CD1c-positive myeloid dendritic cell (primary cell): ENCODE data around the gene HM13.
"Not testable (repeated sequence)": the region's sequence is repeated elsewhere in the genome, so short reads cannot be mapped to it uniquely, and the experiment has no call there.

Source experiments
- DNase-seq: peaks from one replicate; pipeline ENCODE4 v3.0.0-alpha.2; 2016; ENCODE audit errors: extremely low spot score

Gene HM13

GRCh38 chr20:31543966-31544598 is 29.8 kb downstream of the HM13 start:
- no peak for DNase-seq

- no peak for DNase-seq
Observed at GRCh38 chr20:31544600-31544999, 30.4 kb downstream of the HM13 start.

DNA sequence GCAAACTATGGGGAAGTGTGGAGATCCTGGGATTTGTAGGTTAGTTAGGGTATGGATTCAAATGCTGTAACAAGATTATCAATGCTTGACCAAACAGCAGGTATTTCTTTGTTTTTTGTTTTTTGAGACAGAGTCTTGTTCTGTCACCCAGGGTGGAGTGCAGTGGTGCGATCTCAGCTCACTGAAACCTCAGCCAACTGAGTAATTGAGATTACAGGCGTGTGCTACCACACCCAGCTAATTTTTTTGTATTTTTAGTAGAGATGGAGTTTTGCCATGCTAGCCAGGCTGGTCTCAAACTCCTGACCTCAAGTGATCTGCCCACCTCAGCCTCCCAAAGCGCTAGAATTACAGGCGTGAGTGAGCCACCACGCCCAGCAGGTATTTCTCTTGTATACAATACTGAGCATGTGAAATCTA is 31.4 kb downstream of the HM13 start:
- DNase-seq: not testable (repeated sequence)

DNA sequence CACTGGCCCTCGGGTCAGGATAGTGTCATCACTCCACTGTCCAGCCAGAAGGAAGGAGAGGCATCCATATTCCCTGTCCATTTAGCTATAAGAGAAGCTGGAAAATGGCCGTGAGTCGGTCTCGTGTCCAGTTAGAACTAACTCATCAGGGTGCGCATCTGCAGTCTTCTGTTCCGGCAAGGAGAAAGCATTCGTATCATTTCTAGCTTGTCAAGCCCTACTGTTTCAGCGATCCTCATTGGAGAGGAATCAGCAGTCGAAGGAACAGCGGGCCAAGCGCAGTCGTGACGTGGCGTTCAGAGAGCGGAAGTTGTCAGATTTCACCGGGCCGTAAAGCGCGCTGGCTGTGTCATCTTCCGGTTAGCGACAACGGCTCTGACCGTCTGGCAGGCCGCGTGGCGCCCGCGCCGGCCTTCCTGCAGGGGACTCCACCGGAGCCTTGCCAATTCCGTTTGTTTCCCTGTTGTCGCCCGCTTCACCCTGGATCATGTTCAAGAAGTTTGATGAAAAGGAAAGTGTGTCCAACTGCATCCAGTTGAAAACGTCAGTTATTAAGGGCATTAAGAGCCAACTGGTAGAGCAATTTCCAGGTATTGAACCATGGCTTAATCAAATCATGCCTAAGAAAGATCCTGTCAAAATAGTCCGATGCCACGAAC is 32.9 kb downstream of the HM13 start:
- peak; percentile 92 for DNase-seq

- DNase-seq: no peak
Observed at GRCh38 chr20:31547720-31548298, 33.6 kb downstream of the HM13 start.

GRCh38 chr20:31548820-31549512 is 34.7 kb downstream of the HM13 start:
- DNase-seq: no peak

DNA sequence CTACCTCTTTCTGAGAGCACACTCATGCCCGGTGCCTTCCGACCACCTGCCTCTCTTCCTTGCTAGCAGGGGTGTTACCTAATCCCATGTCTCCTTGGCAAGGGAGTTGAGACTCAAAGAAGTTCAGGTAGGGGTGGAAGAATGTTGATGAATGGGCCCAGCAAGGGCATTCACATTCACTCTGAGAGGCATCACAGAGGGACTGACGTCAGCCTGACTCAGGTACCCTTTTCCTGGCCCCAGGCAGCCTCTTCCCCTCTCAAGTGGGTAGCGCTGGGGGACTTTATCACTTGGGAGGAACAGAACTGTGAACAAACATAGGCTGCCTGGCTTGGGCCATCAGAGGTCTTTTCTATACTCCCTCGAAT is 35.3 kb downstream of the HM13 start:
- DNase-seq: no peak

GRCh38 chr20:31550099-31550498 is 35.9 kb downstream of the HM13 start:
- no peak for DNase-seq

GRCh38 chr20:31551163-31552081 is 37.2 kb downstream of the HM13 start:
- no peak for DNase-seq

DNA sequence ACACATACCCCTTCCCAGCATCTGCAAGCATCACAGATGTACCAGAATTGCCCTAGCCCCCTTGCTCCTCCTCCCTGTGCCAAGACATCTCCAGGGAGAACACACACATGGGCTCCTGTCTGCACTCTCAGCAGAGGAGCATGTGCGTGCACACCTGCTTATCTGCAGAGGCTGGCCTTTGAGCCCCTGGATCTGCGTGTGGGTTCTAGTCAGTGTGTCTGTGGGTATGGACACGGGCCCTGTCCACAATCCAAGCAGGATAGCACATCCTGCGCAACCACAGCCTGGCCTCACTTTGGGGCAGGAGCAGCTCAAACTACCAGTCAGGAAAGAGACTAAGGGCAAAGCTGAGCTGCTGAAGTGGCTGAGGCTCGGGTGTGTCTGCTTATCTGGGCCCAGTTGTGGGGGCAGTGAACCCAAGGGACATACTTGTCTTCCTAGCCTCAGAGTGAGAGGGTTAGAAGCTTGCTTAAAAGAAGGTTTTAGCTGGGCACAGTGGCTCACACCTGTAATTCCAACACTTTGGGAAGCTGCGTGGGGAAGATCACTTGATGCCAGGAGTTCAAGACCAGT is 41.0 kb downstream of the HM13 start:
- no peak for DNase-seq

DNA sequence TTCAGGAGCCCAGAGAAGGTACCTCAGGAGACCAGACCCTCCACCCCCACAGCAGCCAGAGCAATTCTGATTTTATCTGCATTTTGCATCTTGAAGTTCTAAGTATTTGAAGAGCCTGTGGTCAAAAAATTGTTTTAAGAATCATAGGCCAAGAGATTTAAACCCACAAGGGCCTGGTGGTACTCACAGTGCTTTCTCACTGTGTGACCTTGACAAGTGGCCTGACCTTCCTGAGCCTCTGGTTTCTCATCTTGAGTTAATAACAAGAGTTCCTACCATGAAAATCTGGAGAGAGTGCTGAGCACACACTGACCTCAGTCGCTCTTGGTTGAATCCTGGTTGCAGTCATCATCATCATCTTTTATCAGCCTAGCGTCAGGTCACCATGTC is 45.5 kb downstream of the HM13 start:
- no peak for DNase-seq

DNA sequence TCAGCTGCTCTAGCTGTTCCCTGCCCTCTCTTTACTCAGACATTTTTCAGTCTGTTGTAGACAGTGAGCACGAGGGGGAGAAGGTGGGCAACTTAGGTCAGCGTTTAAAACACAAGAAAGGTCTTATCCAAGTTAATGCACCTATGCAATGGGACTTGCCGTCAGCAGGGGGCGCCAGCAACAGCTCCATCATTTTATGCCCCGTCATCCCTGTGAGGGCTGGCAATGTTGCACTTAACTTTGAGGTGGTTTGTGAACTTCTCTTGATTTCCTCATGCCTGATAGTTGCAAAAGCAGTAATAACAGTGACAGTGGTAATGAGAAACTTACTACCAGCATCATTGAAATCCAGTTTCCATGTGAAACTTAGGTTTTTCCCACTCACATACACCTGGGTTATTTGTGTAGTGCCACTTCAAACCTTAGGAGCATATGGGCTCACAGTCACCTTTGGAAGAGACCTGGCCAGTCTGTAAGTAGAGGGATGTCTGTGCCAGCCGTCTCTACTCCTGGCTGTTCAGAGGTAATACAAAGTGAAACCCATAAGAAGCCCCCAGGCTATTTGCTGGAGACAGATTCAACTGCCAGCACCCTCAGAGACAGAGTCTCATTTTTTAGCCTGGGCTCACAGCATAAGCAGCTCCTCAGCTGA is 46.0 kb downstream of the HM13 start:
- peak; percentile 91 for DNase-seq

- DNase-seq: peak; percentile 78
Observed at GRCh38 chr20:31560746-31561598, 46.7 kb downstream of the HM13 start.

DNA sequence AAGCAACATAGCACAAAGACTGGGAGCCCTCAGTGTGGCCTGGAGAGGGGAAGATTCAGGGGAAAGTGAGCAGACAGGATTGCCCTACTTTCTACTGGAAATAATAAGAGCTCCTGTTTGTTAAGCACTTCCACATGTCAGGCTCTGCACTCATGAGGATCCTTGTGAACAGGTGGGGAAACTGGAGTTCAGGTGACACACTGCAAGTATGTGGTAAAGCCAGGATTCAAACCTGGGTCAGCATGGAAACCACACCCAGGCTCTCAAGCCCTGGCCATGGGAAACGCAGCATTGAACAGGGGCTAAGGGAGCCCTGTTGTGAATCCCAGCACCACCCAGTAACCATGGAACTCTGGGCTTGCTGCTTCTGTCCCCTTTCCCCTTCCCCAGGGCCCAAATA is 48.0 kb downstream of the HM13 start:
- no peak for DNase-seq

DNA sequence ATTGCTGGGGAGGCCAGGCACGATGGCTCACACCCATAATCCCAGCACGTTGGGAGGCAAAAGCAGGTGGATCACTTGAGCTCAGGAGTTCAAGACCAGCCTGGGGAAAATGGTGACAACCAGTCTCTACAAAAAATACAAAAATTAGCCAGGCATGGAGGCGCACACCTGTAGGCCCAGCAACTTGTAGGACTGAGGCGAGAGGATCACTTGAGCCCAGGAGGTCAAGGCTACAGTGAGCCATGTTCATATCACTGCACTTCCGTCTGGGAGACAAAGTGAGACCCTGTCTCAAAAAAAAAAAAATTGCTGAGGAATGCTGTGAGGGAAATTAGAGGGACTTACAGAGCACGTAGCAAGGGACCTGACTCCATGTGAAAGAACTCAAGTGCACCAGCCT is 50.0 kb downstream of the HM13 start:
- no peak for DNase-seq

GRCh38 chr20:31565699-31566318 is 51.6 kb downstream of the HM13 start:
- DNase-seq: no peak

DNA sequence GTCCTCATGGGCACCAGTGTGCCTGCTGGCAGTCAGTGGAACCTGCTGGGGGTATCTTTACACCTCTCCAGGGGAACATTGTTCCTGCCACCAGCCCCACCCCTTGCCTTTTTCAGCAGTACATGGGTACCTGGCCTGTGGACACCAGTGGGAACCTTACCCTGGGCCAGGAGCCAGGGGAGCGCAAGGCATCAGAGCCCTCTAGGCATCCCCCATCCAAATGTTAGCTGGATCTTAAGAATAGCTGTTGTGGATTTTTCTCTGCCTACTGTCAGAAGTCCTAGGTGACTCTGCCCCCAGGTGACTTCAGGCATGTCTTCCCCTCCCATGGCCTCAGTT is 52.0 kb downstream of the HM13 start:
- no peak for DNase-seq

- no peak for DNase-seq
Observed at GRCh38 chr20:31566658-31567379, 52.6 kb downstream of the HM13 start.

- no peak for DNase-seq
Observed at GRCh38 chr20:31567380-31567720, 53.1 kb downstream of the HM13 start.
